Panc1 (cell line): ENCODE data around the gene STRA6. TPM values are rescaled to one million over a fixed set of nuclear protein-coding genes. Genes with fewer than 3 reads are reported as not detected.

Source experiments
- ATAC-seq: fragments of 200-7000 bp; cut with Tn5 transposase; 2 replicates; pipeline ENCODE4 v1.9.1; 2020; ENCODE audit warnings: mild to moderate bottlenecking, moderate library complexity
- BruUV-seq: library from RNA; stranded (reverse); fragments of 400-500 nt; replicated peaks from 2 replicates; lab custom pipeline; 2021; lab: Mats Ljungman, UMichigan
- CTCF ChIA-PET: fragments of 300-600 bp; sonication (Branson Sonifier 250); formaldehyde crosslinking; loops from one replicate; lab custom pipeline; 2022; ENCODE audit warnings: antibody characterized with exemption; lab: Charles Lee
- POLR2A ChIA-PET: fragments of 300-600 bp; sonication (Branson Sonifier 250); formaldehyde crosslinking; loops from one replicate; lab custom pipeline; 2022; ENCODE audit warnings: antibody characterized with exemption; lab: Charles Lee
- DNase-seq: peaks from one replicate; pipeline ENCODE4 v3.0.0-alpha.2; 2010; ENCODE audit warnings: low read depth, low spot score
- H3K27ac ChIP-seq: 2 replicates; pipeline ENCODE4 v1.5.1; 2011; ENCODE audit warnings: mild to moderate bottlenecking, low read length, inconsistent platforms
- H3K27me3 ChIP-seq: fragments of 200-500 bp; sonication (Bioruptor generic); 2 replicates; pipeline ENCODE4 v1.6.0; 2014; ENCODE audit warnings: low read length, inconsistent platforms; ENCODE audit not compliant: control insufficient read depth, insufficient read depth
- H3K36me3 ChIP-seq: fragments of 200-500 bp; sonication (Bioruptor generic); 2 replicates; pipeline ENCODE4 v1.5.1; 2014; ENCODE audit warnings: inconsistent platforms, mild to moderate bottlenecking, low read length, moderate library complexity; ENCODE audit not compliant: control insufficient read depth, insufficient read depth
- H3K4me1 ChIP-seq: 2 replicates; pipeline ENCODE4 v1.5.1; 2011; ENCODE audit warnings: inconsistent platforms, mild to moderate bottlenecking, low read length, moderate library complexity; ENCODE audit not compliant: control insufficient read depth, insufficient read depth
- H3K4me3 ChIP-seq, 2 experiments: 2 replicates each; pipeline ENCODE4 v1.5.1; 2011 to 2012; ENCODE audit warnings: low read depth in 2 of 2, low read length in 2 of 2, mild to moderate bottlenecking in 2 of 2, inconsistent platforms in 1 of 2, moderate library complexity in 1 of 2
- H3K9me3 ChIP-seq: fragments of 200-500 bp; sonication (Bioruptor generic); 2 replicates; pipeline ENCODE4 v1.5.1; 2014; ENCODE audit warnings: low read depth, mild to moderate bottlenecking, inconsistent platforms, low read length, moderate library complexity; ENCODE audit not compliant: control insufficient read depth, insufficient read depth
- CTCF ChIP-seq: fragments of 450-650 bp; IDR thresholded peaks from 2 replicates; pipeline ENCODE4 v1.5.1; 2017; ENCODE audit warnings: mild to moderate bottlenecking
- POLR2AphosphoS5 ChIP-seq: IDR thresholded peaks from 2 replicates; pipeline ENCODE4 v1.6.1; 2012; ENCODE audit warnings: mild to moderate bottlenecking, low read depth, low read length, moderate library complexity
- REST ChIP-seq, 2 experiments: IDR thresholded peaks; 2 replicates each; pipeline ENCODE4 v1.6.1; 2011 to 2012; ENCODE audit warnings: low read depth in 2 of 2, control low read depth in 1 of 2, low read length in 1 of 2, mild to moderate bottlenecking in 1 of 2, moderate library complexity in 1 of 2; ENCODE audit not compliant: insufficient read depth in 1 of 2
- SIN3A ChIP-seq: IDR thresholded peaks from 2 replicates; pipeline ENCODE4 v1.6.1; 2012; ENCODE audit warnings: low read depth, mild to moderate bottlenecking, low read length, moderate library complexity, borderline replicate concordance; ENCODE audit not compliant: insufficient read depth
- TCF7L2 ChIP-seq: IDR thresholded peaks from 2 replicates; pipeline ENCODE4 v1.6.1; 2011; ENCODE audit warnings: mild to moderate bottlenecking, low read depth, low read length, inconsistent platforms
- in situ Hi-C: cut with HindIII; loops from 2 replicates; pipeline ENCODE4 v1.10.0; 2016; ENCODE audit warnings: low sequenced_read_pairs, low pct_unique_long_range_greater_than_20kb
- intact Hi-C: fragments of 100-400 bp; cut with micrococcal nuclease; formaldehyde crosslinking; loops from one replicate; pipeline ENCODE4 v1.10.0; 2022; ENCODE audit not compliant: unreplicated experiment
- total RNA-seq: library from RNA; stranded (reverse); gene quantifications from one replicate; pipeline ENCODE4 v1.2.1, GENCODE V29; 2021; ENCODE audit not compliant: unreplicated experiment

The STRA6 gene
- total RNA-seq, 1 experiment from 2014 or later = 1.1 TPM

GRCh38 chr15:74172701-74173379 is 29.7 kb downstream of the STRA6 start:
- in situ Hi-C loops = no loop called here
- Histone ChIP-seq H3K27me3 (no peaks in the 10 kb centered on the region), H3K4me3 (no peak overlapping the region), H3K36me3 (no peaks in the 10 kb centered on the region), H3K9me3 (no peaks in the 10 kb centered on the region), H3K4me1 (no peaks in the 10 kb centered on the region), H3K27ac (no peak overlapping the region)
- CTCF ChIA-PET = no interaction called here
- TF ChIP-seq SIN3A (no peak), CTCF (no peak), TCF7L2 (no peak), REST (IDR thresholded peaks at IDR 0.05; ENCODE audit: insufficient read depth in 1 of 2, low read depth in 2 of 2, low read length in 1 of 2) (no peak)
- intact Hi-C loops = no loop called here
- DNase-seq (no peak), ATAC-seq (no peak)
- POLR2A ChIA-PET = no interaction called here
- BruUV-seq = no TSS peak

GRCh38 chr15:74171965-74172541 is 30.5 kb downstream of the STRA6 start:
- in situ Hi-C loops = no loop called here

More at GRCh38 chr15:74171965-74172541, 30.5 kb downstream of the STRA6 start:
- ChIA-PET CTCF (no interaction called here), POLR2A (interaction anchor here (0.6 kb wide), 1 partner anchor 1510 kb away, joined by 4 read pairs; no protein-coding TSS in a partner anchor)
- no TSS peak for BruUV-seq
- Histone ChIP-seq H3K4me3 (no peak overlapping the region), H3K36me3 (no peaks in the 10 kb centered on the region), H3K27me3 (no peaks in the 10 kb centered on the region), H3K27ac (no peak overlapping the region), H3K9me3 (no peaks in the 10 kb centered on the region), H3K4me1 (no peaks in the 10 kb centered on the region)
- ATAC-seq (no peak), DNase-seq (no peak)
- intact Hi-C loops = no loop called here
- TF ChIP-seq SIN3A (no peak), CTCF (no peak), TCF7L2 (no peak), REST (IDR thresholded peaks at IDR 0.05; ENCODE audit: insufficient read depth in 1 of 2, low read depth in 2 of 2, low read length in 1 of 2) (no peak), POLR2AphosphoS5 (no peak)
